PC-9 (cell line): ENCODE results near the gene TNFRSF1B. TPM values are rescaled to one million over a fixed set of nuclear protein-coding genes. Genes with fewer than 3 reads are reported as not detected.

Experiments used
- BruUV-seq: library from RNA; stranded (reverse); fragments of 400-500 nt; replicated peaks from 2 replicates; lab custom pipeline; 2021; lab: Mats Ljungman, UMichigan
- CTCF ChIA-PET: fragments of 300-600 bp; sonication (Branson Sonifier 250); formaldehyde crosslinking; loops from one replicate; lab custom pipeline; 2022; ENCODE audit warnings: antibody characterized with exemption; lab: Charles Lee
- POLR2A ChIA-PET: fragments of 300-600 bp; sonication (Branson Sonifier 250); formaldehyde crosslinking; loops from one replicate; lab custom pipeline; 2022; ENCODE audit warnings: antibody characterized with exemption; ENCODE audit not compliant: unreplicated experiment; lab: Charles Lee
- DNase-seq, 2 experiments: peaks; one replicate each; pipeline versions ENCODE4 v3.0.0 to v3.0.0-alpha.2; 2015 to 2022; ENCODE audit warnings: mixed read lengths in 1 of 2
- H2AFZ ChIP-seq: fragments of 200-600 bp; sonication (generic); 2 replicates; pipeline ENCODE4 v1.8.1; 2017; ENCODE audit warnings: antibody characterized with exemption
- H3F3A ChIP-seq: fragments of 200-600 bp; sonication (generic); 2 replicates; pipeline ENCODE4 v1.8.1; 2017; ENCODE audit warnings: antibody characterized with exemption, mild to moderate bottlenecking, low read depth; ENCODE audit not compliant: insufficient read depth
- H3K27ac ChIP-seq: fragments of 200-600 bp; sonication (generic); 2 replicates; pipeline ENCODE4 v1.6.1; 2016; ENCODE audit warnings: mixed run types
- H3K27me3 ChIP-seq: fragments of 200-600 bp; sonication (generic); 2 replicates; pipeline ENCODE4 v1.6.1; 2016; ENCODE audit warnings: low read depth, mixed run types; ENCODE audit not compliant: insufficient read depth
- H3K36me3 ChIP-seq: fragments of 200-600 bp; sonication (generic); 2 replicates; pipeline ENCODE4 v1.6.1; 2016; ENCODE audit warnings: low read depth, mixed run types
- H3K4me1 ChIP-seq: fragments of 200-600 bp; sonication (generic); replicated peaks from 2 replicates; pipeline ENCODE4 v1.6.1; 2016; ENCODE audit warnings: mixed run types; ENCODE audit not compliant: insufficient read depth
- H3K4me2 ChIP-seq: fragments of 200-600 bp; sonication (generic); 2 replicates; pipeline ENCODE4 v1.6.1; 2017; ENCODE audit warnings: mixed run types
- H3K4me3 ChIP-seq: fragments of 200-600 bp; sonication (generic); 2 replicates; pipeline ENCODE4 v1.6.1; 2016; ENCODE audit warnings: mixed run types
- H3K79me2 ChIP-seq: fragments of 200-600 bp; sonication (generic); 2 replicates; pipeline ENCODE4 v1.6.1; 2017; ENCODE audit warnings: low read depth, mixed run types
- H3K9me2 ChIP-seq: fragments of 200-600 bp; sonication (generic); 2 replicates; pipeline ENCODE4 v1.8.1; 2017; ENCODE audit warnings: mild to moderate bottlenecking; ENCODE audit not compliant: insufficient read depth
- H3K9me3 ChIP-seq: fragments of 200-600 bp; sonication (generic); 2 replicates; pipeline ENCODE4 v1.8.1; 2016; ENCODE audit warnings: low read depth; ENCODE audit not compliant: insufficient read depth
- H4K20me1 ChIP-seq: fragments of 200-600 bp; sonication (generic); 2 replicates; pipeline ENCODE4 v1.8.1; 2017; ENCODE audit not compliant: insufficient read depth
- CTCF ChIP-seq: fragments of 200-600 bp; sonication (generic); conservative IDR thresholded peaks from 2 replicates; pipeline ENCODE4 v1.6.1; 2017; ENCODE audit warnings: mixed run types, antibody characterized with exemption, mild to moderate bottlenecking, moderate library complexity
- EZH2 ChIP-seq: fragments of 200-600 bp; sonication (generic); IDR thresholded peaks from 2 replicates; pipeline ENCODE4 v1.8.0; 2017; ENCODE audit warnings: antibody characterized with exemption, low read depth
- intact Hi-C: fragments of 100-400 bp; cut with micrococcal nuclease; formaldehyde crosslinking; loops from one replicate; pipeline ENCODE4 v1.10.0; 2022; ENCODE audit not compliant: unreplicated experiment
- total RNA-seq: library from RNA; stranded (reverse); gene quantifications from 2 replicates; pipeline ENCODE4 v1.2.3, GENCODE V29; 2021

The TNFRSF1B gene
- total RNA-seq, 1 experiment from 2014 or later: 2.7 TPM

GRCh38 chr1:12130466-12131130 lies 36.2 kb upstream of the TNFRSF1B start:
- H3K9me2 ChIP-seq: no peaks in the 10 kb centered on the region
- peaks cover 17% of the 10 kb centered on the region for H3K4me1 ChIP-seq
- CTCF ChIA-PET: no interaction called here
- no peak overlapping the region for H3K4me2 ChIP-seq
- intact Hi-C loops: loop anchor here (5.0 to 10.0 kb wide), 2 partner anchors 357 to 484 kb away; partner anchors contain the start of gene DHRS3
- H3K4me3 ChIP-seq: no peak overlapping the region
- no peaks in the 10 kb centered on the region for H4K20me1 ChIP-seq
- DNase-seq: no peak
- H3K27ac ChIP-seq: no peak overlapping the region
- POLR2A ChIA-PET: no interaction called here
- TF ChIP-seq CTCF (no peak), EZH2 (no peak)
- BruUV-seq: no TSS peak
- no peaks in the 10 kb centered on the region for H3K27me3 ChIP-seq
- H3K9me3 ChIP-seq: no peaks in the 10 kb centered on the region
- no peaks in the 10 kb centered on the region for H3K36me3 ChIP-seq
- H3F3A ChIP-seq: peaks cover 24% of the 10 kb centered on the region
- H3K79me2 ChIP-seq: no peaks in the 10 kb centered on the region
- no peak overlapping the region for H2AFZ ChIP-seq

- peak overlapping the region; percentile 55; the same call in 1 of the 2 replicates for H3K4me2 ChIP-seq
- no TSS peak for BruUV-seq
- CTCF ChIA-PET: no interaction called here
These were observed 34.7 kb upstream of the TNFRSF1B start for GRCh38 chr1:12132078-12132477.

GRCh38 chr1:12134716-12135115 lies 32.1 kb upstream of the TNFRSF1B start:
- Histone ChIP-seq H3K4me1 (peaks cover 20% of the 10 kb centered on the region), H3K4me3 (no peak overlapping the region), H2AFZ (no peak overlapping the region), H3K27ac (no peak overlapping the region), H3K9me2 (no peaks in the 10 kb centered on the region), H3K4me2 (no peak overlapping the region), H3K79me2 (no peaks in the 10 kb centered on the region), H3K36me3 (no peaks in the 10 kb centered on the region), H3K9me3 (no peaks in the 10 kb centered on the region), H3K27me3 (no peaks in the 10 kb centered on the region), H4K20me1 (no peaks in the 10 kb centered on the region), H3F3A (peaks cover 24% of the 10 kb centered on the region)
- ChIA-PET POLR2A (no interaction called here), CTCF (no interaction called here)
- BruUV-seq: no TSS peak
- intact Hi-C loops: loop anchor here (5.0 to 10.0 kb wide), 2 partner anchors 353 to 480 kb away; partner anchors contain the start of gene DHRS3
- no peak for TF ChIP-seq CTCF
- TF ChIP-seq EZH2: no peak
- DNase-seq: no peak

More at GRCh38 chr1:12132078-12132477, 34.7 kb upstream of the TNFRSF1B start:
- Histone ChIP-seq H2AFZ (no peak overlapping the region), H3K27me3 (no peaks in the 10 kb centered on the region), H3K27ac (peak overlapping the region; percentile 97), H3K79me2 (no peaks in the 10 kb centered on the region), H3K4me3 (no peak overlapping the region), H4K20me1 (no peaks in the 10 kb centered on the region), H3K4me1 (peaks cover 20% of the 10 kb centered on the region), H3K36me3 (no peaks in the 10 kb centered on the region), H3K9me2 (no peaks in the 10 kb centered on the region), H3K9me3 (no peaks in the 10 kb centered on the region), H3F3A (peaks cover 24% of the 10 kb centered on the region)
- DNase-seq: peak; percentile 89 to 96
- POLR2A ChIA-PET: no interaction called here
- no peak for TF ChIP-seq CTCF
- no peak for TF ChIP-seq EZH2
- intact Hi-C loops: loop anchor here (2.0 to 10.0 kb wide), 4 partner anchors 29 to 483 kb away; partner anchors contain the start of gene DHRS3
